HG02840 (cell line): Measurements from ENCODE around the gene CNTN4.

Experiments used
- ATAC-seq: cut with Tn5 transposase; IDR thresholded peaks from one replicate; pipeline ENCODE4 v1.9.1; 2021; ENCODE audit warnings: mild to moderate bottlenecking, moderate library complexity, moderate number of reproducible peaks; ENCODE audit not compliant: unreplicated experiment, low FRiP score

The CNTN4 gene

DNA sequence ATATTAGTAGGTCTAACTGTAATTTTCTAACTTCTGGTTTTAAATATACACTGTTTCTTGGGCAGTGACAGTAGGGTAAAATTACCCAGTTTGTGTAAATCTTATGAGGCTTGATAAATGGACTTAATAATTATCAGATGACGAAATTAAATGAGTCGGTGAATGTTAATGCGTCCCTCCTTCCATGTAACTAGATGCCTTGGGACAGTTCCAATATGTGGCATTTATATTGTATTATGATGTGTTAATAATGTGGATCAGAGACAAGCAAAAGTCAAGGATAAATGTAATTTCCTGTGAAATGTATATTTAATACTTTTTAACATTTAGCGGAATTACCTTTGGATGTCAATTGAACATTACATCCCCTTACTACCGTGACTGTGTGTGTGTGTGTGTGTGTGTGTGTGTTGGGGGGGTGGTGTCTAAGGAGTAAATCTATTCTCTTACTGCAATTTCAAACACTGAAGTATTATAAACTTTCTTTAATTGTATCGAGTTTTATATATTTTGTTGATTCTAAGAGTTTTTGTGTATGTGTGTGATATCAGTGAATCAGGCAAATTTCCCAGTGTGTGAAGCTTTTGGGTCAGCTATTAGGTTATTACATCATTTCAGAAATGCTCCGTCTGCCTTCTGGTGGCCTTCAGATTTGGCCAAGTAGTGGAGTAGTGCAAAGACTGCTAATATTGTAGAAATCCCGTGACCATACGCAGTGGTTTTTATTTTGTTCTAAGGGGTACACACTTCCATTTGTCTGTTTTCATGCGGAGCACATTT lies 50.1 kb downstream of the CNTN4 start:
- ATAC-seq, result no peak

DNA sequence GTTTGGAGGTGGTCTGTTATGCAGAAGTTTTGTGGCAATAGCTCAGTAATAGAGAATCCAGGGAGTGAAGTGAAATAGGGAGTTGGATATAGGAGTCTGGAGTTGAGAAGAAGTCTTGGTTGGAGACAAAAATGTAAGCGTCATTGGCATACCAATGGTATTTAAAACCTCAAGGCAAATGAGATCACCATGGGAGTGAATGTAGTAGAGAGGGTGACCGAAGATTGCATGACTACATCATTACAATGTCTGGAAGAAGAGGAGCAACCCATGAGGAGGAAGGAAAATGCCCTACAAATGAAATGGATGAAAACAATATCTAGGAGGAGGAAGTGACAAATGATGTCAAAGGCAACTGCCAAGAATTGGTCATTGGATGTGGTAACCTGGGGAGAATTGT lies 54.4 kb downstream of the CNTN4 start:
- no peak for ATAC-seq

DNA sequence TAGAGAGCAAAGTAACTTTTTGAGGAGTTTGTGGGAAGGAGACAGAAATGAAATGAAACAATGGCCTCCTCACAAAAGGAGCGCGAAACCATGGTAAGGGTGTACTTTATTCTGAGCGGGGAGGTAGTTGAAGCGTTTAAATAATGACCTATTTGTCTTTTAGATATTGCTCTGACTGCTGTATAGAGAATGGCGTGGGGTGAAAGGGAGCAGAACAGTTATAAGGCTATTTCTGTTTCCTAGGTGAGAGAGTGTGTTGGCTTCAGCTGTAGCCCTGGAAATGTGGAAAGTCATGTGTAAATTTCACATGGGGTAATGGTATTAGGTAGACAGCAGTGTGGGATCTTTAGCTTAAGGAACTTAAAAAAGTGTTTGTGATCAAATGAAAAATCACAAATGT lies 54.9 kb downstream of the CNTN4 start:
- ATAC-seq, result no peak

DNA sequence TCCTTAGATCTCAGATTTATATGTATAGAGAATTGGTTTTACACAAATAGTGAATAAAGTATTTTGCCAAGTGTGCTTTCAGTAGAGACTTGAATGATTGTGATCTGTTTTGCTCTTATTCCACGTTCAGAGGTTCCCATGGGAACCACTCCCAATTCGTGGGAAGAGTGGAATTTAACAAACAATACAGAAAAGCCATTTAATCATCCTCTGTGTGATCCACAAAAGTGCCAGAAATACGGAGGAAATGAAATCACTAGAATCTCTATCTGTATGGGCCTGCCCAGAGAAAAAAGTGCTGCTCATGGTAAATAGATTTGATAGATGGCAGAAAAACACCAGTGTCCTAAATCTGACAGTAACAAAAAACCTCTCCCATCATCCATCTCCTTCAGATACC lies 56.0 kb downstream of the CNTN4 start:
- no peak for ATAC-seq

DNA sequence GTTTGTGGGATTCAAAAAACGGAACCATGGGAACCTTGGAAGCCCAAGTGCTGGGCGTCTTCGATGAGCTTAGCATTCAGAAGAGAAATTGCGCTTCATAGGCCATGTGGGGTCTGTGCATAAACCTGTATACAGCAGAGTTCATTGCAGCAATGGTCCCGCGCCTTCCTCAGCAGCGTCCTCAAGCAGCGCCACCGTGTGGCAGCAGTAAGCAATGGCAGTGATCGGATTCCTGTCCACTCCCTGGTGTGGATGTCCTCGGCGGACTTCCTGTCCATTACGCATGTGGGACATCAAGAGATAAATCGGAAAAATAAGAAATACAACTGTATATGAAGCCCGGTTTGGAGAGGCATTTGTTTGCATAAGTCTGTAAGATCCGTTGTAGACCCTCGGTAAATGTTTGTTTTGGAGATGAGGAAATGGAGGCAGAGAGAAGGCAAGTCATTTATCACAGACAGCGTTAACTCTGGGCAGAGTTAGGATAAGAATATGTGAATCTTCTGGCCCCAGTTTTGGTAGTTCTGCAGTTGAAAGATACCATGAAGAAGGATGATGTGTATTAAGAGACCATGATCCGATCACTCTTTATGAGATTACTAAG lies 57.7 kb downstream of the CNTN4 start:
- no peak for ATAC-seq

DNA sequence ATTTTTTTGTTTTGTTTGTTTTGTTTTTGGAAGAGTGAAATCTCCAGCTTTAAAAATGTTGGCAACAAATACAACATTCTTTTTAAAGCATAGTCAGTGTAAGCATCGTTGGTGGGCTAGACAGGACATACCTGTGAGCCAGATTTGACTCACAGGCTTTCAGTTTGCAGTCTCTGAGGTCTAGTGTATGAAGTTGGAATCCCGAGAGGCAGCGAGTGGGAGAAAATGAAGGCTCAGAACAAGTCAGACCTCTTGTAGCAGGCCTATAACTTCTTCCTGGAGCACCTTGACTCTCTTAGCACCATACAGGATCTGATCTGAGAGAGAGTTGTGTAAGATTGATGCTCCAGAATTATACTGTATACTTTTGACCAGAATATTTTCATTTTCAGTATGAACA lies 60.2 kb downstream of the CNTN4 start:
- no peak for ATAC-seq

DNA sequence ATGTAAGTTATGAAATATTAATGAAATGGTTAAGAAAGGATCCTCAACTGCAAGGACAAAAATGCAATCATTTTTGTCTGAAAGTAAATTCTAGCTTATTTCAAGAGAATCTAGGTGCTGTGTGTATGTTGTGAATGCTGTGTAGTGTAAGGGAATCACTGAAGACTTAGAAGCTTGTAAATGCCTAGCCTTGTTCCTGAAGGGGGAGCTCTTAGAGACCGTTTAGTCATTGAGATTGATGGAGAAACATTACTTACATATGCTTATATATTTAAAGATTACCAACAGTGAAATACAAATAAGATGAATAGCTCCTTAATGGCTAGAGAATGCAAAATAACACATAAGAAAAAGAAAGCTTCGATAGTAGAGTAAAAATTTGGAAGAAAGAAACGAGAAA lies 67.9 kb downstream of the CNTN4 start:
- no peak for ATAC-seq

DNA sequence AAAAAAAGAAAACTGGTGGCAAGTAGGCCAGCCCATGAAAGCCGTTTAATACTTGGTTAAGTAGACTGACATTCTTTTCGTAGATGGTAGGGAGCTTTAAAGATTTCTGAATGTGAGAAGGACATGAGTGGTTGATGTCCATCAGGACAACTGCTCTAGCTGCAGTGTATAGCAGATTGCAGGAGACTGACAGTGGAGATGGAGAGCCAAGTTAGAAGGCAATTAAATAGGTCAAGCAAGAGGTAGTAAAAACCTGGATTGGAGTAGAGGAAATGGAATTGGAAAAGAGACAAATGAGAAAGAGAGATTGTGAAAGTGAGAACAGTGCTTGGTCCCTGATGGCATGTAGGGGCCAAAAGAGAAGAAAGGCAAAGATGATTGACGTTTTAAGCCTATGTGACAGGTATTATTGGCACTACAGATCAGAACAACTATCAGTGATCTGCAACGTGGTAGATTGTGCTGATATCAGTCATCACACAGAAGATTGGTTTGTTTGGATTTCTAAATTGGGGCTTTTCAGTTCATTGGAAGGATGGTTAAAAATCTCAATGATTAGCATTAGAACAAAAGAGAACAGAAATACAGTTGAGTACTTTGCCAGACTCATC lies 74.0 kb downstream of the CNTN4 start:
- no peak for ATAC-seq

DNA sequence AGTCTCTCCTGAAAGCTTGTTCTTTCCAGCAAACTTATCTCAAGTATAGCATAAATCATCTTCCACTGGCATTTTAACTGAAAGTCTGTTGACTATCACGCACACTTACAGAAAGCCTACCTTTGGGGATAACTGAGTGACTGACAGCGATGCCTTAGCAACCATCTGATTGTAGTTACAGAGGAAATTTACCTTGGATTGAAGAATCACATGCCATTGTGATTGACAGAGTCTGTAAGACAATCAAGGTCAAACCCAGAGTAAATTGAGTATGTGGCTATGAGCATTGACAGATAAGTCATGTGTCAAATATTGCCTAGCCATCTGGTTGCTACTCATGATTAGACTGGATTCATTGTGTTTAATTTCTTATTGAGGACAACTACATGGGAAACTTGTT lies 82.0 kb downstream of the CNTN4 start:
- no peak for ATAC-seq

DNA sequence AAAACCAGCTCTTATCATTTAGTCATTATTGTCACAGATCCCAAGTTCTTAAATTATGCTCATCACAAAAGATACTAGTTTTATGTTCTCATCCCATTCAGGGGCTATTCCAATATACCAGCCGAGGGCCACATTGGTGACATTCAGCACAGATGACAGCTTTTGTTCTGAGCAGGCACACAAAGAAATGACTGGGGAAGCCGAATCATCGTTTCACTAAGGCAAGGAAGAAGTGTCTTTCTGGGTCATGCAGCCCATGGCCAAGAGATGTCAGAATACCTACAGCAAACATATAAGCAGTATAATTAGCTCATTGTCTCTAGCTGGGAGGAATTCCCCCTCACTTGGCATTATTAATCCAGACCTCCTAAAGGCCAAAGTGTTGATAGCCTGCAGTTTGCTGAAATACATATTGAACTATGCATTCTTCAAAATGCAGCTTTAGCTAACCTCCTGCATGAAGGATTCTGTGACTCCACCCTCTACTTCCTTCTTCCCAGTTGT lies 100.2 kb downstream of the CNTN4 start:
- ATAC-seq, result no peak

DNA sequence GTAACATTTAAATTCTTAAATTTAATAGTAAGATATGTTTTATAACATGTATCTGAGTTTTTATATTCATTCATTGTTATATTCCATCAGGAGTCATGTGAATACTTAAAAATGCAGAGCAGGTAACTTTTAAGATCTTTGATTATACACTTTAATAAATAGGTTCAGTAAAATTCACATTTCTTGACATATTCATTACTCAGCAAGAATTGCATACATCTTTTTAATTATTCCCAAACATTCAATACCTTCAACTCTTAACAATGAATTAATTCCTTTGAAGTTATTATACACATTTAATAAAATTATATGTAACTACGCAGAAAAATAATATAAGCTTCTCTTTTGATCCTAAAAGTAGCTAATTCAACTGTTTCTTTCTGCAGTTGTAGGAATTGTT lies 105.4 kb downstream of the CNTN4 start:
- ATAC-seq, result no peak

DNA sequence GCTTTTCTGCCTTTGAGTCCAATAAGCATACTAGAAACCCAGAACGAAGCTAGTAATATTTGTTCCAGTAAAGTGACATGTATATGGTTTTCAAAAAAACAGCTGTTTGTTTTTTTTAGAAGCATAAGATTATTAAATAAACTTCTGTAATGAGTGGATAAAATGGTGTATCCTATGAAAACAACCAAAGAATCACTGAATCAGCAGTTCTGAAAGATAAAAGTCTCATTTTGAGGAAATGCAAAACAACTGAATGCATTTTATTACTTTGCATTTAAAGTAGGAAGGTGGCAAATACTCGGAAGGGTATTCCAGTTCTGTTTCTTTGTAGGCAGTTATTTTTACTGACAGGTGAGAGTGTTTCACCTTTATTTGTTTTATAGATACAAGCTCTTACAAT lies 107.0 kb downstream of the CNTN4 start:
- ATAC-seq, result no peak

DNA sequence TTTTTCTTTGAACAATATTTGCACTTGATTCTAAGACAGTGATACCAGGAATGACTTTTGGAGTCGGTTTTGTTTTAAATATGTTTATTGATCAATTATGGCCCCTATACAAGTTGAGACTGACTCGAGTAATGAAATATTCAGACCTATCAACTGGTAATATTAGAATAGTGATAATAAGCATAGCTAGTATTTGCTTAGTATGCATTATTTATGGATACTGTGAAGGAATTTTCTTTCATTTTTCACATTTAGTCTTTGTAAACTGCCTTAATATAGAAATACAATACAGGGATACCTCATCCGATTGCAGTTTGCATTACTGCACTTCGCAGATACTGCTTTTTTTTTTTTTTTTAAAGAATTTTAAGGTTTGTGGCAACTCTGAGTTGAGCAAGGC lies 107.9 kb downstream of the CNTN4 start:
- ATAC-seq, result no peak

DNA sequence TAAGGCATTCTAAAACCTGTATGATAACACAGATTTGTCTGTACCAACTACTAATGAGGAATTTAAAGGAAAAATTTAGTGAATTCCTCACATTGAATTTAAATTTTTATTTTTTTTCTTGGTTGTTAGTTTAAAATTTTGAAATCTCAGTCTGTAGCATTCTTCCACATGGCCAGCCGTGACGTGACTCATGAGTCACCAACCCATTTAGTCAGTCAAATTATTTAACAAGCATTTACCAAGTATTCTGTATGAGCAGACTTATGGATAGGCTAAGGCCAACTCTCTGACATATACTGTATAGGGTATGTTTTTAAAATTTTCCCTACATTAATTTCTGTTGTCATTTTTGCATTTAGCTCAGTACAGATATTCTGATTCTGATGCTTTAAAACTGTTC lies 112.9 kb downstream of the CNTN4 start:
- ATAC-seq, result no peak

DNA sequence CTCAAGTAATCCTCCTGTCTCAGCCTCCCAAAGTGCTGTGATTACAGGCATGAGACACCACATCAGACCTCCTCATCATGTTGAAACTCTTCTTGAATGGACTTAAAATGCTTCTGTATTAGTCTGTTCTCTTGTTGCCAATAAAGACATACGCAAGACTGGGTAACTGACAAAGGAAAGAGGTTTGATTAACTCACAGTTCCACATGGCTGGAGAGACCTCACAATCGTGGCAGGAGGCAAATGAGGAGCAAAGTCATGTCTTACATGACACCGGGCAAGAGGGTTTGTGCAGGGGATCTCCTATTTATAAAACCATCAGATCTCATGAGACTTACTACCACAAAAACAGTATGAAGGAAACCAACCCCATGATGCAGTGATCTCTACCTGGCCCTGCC lies 113.5 kb downstream of the CNTN4 start:
- ATAC-seq, result no peak

DNA sequence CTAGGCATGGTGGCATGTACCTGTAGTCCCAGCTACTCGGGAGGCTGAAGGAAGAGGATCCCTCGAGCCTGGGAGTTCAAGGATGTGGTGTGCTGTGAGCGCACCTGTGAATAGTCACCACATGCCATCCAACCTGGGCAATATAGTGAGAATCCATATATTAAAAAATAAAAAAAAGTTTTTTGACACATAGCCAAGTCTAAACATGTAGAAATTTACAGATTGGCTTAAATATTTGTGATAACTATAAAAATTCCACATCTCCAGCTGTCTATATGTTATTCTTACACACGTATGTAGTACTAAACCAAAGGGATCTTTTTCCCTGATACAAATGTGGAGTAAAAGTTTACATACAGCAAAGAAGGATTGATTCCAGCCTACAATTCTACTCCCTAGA lies 119.7 kb downstream of the CNTN4 start:
- ATAC-seq, result no peak

DNA sequence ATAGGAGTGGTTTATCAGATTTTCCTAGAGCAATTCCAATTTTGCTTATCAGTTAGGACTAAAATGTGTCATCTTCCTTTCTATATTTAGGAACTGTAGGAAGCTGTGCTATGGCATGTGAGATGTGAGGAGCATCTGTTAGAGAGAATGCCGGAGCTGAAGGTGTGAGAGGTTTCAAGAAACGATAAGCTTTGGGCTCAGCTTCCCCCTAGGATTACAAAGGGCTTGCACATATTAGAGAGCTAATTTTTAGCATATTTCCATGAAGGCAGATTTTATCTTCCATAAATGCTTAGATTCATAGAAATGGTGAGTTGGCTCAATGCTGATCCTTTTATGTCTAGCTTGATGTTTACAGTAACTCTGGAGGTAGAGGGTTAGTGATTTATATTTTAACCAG lies 120.2 kb downstream of the CNTN4 start:
- no peak for ATAC-seq

DNA sequence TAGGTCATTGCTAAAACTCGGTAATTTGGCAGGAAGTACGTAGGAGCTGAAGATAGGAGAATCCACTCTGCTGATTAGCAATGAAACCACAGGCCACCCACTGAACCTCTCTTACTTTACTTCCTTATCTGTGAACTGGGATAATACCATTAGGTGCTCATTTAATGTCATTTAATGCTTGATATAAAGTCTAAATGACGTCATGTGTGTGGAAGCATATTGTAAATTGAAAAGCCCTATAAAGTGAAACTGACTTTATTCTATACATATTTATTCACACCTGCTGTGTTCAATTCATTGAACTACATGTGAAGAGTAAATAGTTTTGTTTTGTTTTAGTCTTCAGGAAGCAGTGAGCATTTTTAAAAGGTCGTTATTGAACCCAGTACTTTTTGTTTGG lies 137.5 kb downstream of the CNTN4 start:
- ATAC-seq, result no peak

DNA sequence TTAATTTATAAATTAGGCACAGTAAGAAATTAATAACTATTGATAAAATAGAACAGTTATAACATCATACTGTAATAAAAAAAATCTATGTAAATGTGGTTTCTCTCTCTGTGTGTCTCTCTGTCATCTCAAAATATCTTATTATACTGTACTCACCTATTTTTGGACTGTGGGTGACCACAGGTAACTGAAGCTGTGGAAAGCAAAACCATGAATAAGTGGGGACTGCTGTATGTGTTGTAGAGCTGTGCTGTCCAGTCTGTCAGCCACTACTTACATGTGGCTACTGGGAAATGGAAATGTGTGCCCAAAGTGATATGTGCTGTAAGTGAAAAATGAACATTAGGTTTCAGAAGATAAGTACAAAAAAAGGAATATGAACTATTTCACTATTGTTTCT lies 145.5 kb downstream of the CNTN4 start:
- no peak for ATAC-seq

DNA sequence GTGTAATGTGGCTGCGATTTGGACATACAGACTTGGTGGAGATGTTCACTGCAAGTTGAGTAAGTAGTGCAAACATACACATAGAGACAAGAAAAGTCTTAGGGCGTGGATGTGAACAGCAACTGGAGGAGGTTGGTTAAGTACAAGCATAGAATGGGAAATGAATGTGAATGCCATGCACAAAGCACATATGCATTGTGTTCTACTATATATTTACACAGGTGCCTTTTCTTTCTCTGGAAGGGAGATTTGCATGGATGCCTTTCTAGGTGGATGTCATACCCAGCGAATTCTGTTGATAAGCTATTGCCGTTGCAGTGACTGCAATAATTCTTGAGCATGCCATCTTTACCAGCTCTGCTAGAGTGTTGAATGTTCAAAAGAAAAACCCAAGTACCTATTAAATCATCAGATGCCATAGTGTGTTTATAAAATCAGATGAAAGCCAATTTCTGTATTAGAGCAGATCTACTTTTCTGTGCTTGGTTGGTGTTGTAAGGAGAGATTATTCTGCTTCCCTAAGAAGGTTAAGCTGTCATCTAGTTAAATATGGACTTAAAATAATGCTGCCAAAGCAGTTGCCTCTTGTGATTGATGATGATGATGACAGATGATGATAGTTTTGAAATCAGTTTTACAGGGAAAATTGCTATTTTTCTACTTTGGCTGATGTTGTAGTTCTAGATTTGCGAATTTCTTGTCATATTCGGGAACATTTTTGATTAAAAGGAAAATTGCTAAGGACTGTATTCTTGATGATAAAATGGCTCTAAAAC lies 148.4 kb downstream of the CNTN4 start:
- no peak for ATAC-seq

DNA sequence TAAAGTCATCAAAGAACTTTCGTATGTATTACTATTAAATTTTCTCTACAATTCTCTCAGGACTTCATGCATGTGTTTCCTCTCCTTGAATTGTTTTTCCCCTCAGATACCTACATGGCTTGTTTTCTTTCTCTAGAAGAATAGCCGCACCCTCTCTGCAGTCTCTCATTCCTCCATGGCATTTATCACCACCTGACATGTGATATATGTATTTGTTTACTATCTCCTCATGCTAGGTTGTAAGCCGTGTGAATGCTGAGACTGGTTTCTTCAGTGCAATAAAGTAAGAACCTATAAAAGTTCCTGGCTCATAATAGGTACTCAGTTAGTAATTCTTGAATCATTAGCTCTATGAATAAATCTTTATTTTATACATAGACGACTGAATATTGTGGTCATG lies 149.2 kb downstream of the CNTN4 start:
- ATAC-seq, result no peak
